GM12892 (cell line): ENCODE measurements around the gene SETD1A.

ENCODE experiments used
- POLR2A ChIP-seq: IDR thresholded peaks from 2 replicates; pipeline ENCODE4 v1.6.1; 2011; ENCODE audit warnings: low read depth, low read length, control low read depth
- POLR2AphosphoS5 ChIP-seq: IDR thresholded peaks from 2 replicates; pipeline ENCODE4 v1.6.1; 2011; ENCODE audit warnings: low read depth, low read length, control low read depth

DNA sequence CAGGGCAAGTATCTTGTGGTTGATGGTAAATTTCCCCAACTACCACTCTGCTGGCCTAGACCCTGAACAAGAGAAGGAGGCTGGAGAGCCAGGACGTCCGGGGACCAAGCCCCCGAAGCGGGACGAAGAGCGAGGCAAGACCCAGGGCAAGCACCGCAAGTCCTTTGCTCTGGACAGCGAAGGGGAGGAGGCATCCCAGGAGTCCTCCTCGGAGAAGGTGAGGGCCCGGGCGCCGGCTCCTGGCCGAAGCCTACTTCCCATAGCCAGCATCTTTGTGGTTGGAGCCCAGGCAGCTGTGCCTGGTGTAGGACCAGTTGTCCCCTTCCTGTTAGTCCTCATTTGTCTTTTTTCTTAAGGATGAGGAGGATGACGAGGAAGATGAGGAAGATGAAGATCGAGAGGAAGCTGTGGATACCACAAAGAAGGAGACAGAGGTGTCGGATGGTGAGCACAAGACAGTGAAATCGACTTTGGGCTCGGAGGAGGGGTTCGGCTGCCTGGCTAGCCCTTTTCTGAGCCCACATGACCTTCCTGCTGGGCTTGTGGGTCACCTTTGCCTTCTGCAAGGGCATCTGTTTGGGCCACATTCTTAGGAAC is 11.8 kb downstream of the SETD1A start:
- TF ChIP-seq POLR2A (no peak), POLR2AphosphoS5 (no peak)
